Urinary bladder (tissue), 4 donors: ENCODE results near the gene BLID. TPM values are rescaled to one million over a fixed set of nuclear protein-coding genes. Genes with fewer than 3 reads are reported as not detected.

Experiments
- DNase-seq: peaks from one replicate; pipeline ENCODE4 v3.0.0-alpha.2; 2015; ENCODE audit errors: extremely low spot score
- H3K27ac ChIP-seq: one replicate; pipeline ENCODE4 v1.5.1; 2013; ENCODE audit warnings: low read depth, mild to moderate bottlenecking, moderate library complexity
- H3K36me3 ChIP-seq: one replicate; pipeline ENCODE4 v1.6.1; 2013; ENCODE audit warnings: mild to moderate bottlenecking, moderate library complexity; ENCODE audit not compliant: insufficient read depth
- H3K4me1 ChIP-seq: one replicate; pipeline ENCODE4 v1.6.1; 2013; ENCODE audit warnings: mild to moderate bottlenecking, moderate library complexity; ENCODE audit not compliant: insufficient read depth
- H3K4me3 ChIP-seq: one replicate; pipeline ENCODE4 v1.5.1; 2013; ENCODE audit warnings: low read depth, low read length
- WGBS: extraction: QIAGEN DNeasy Blood & Tissue Kit; methylation state at CpG from one replicate; pipeline ENCODE4 v1.1.7; 2013; 5-methylcytosine and 5-hydroxymethylcytosine counted together
- polyA plus RNA-seq: library from polyadenylated mRNA; stranded (reverse); fragments of 200-250 nt; gene quantifications from one replicate; pipeline ENCODE4 v1.2.3, GENCODE V29; 2013
- total RNA-seq: library from RNA; depleted of rRNA; stranded (reverse); fragments of >200 nt; gene quantifications from one replicate; pipeline ENCODE4 v1.2.3, GENCODE V29; 2014
- donor health status: healthy with polysubstance abuse.
- donor health status: healthy.

Gene BLID
- total and polyA plus RNA-seq, 2 donors = 15.6 TPM; not detected in 1

- no peak for DNase-seq
- WGBS = 37% methylated on average over 3 of the region's 3 CpGs
- H3K4me1 ChIP-seq = no peaks in the 10 kb centered on the region
- no peak overlapping the region for H3K27ac ChIP-seq
- H3K4me3 ChIP-seq = no peak overlapping the region
- H3K36me3 ChIP-seq = no peaks in the 10 kb centered on the region
Measured at GRCh38 chr11:122107566-122107965, 8.4 kb downstream of the BLID start.

DNA sequence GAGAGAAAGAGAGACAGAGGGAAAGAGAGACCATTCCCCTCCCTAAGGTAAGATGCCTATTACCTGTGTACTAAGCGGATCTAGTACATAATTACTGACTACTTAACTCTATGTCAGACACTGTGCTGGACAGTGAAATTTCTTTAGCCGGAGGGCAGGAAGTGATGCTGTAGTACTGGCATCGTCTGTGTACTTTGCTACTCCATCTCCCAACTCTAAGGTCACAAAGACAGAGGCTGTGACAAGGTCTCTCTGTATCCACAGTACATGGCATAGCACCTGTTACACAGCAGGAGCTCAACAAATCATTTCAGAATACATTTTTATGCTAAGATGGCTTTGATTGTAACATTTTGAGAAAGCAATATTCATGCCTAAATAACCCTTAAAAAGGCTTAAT lies 9.0 kb downstream of the BLID start:
- WGBS = 81% methylated on average over 3 of the region's 3 CpGs
- H3K27ac ChIP-seq = no peak overlapping the region

GRCh38 chr11:122105044-122105758 lies 10.8 kb downstream of the BLID start:
- Histone ChIP-seq H3K4me3 (no peak overlapping the region), H3K27ac (no peak overlapping the region), H3K4me1 (no peaks in the 10 kb centered on the region), H3K36me3 (no peaks in the 10 kb centered on the region)
- DNase-seq = no peak
- 70% methylated on average over 8 of the region's 8 CpGs for WGBS

More for the DNA sequence above, 9.0 kb downstream of the BLID start:
- Histone ChIP-seq H3K4me1 (no peaks in the 10 kb centered on the region), H3K4me3 (no peak overlapping the region), H3K36me3 (no peaks in the 10 kb centered on the region)
- no peak for DNase-seq

DNA sequence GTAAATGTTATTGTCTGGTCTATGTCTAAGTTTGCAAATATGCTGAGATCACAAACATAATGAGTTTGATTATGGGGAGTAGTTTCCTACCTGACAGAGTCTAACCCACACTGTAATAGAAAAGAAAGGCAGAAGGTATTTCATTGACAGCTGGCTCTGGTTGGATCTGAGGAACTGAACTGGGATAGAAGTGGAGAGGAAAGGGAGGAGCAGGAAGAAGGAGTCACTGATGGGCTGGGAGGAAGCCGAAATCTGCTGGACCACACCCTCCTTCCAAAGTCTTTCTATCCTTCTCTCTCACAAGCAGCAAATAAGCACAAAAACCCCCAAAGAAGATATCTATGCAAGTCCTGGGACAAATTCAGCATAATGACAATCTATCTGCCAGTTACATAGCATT lies 11.7 kb downstream of the BLID start:
- Histone ChIP-seq H3K4me1 (no peaks in the 10 kb centered on the region), H3K27ac (no peak overlapping the region), H3K4me3 (no peak overlapping the region), H3K36me3 (no peaks in the 10 kb centered on the region)
- 61% methylated on average over 1 of the region's 1 CpG for WGBS
- DNase-seq = no peak

DNA sequence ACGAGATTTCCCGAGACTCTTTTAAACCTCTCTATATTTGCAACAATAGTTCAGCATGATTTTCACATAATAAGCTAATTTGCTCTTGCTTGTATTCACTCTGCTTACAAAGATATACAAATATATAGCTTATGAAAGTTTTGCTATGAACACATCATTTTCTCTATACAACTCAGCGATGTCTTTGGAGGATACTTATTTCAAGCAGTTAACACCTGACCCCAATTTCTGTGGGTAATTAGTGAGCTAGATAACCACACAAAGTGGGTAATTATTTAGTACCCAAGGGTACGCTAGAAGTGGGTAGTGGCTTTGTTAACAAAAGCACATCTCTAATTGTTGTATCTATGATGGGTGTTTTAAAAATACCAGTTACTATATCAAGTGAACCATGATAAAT lies 12.3 kb downstream of the BLID start:
- DNase-seq = no peak
- WGBS = 83% methylated on average over 4 of the region's 4 CpGs
- Histone ChIP-seq H3K36me3 (no peaks in the 10 kb centered on the region), H3K27ac (no peak overlapping the region), H3K4me1 (no peaks in the 10 kb centered on the region), H3K4me3 (no peak overlapping the region)

- no peak overlapping the region for H3K27ac ChIP-seq
- 83% methylated on average over 6 of the region's 6 CpGs for whole genome bisulfite sequencing
- no peak overlapping the region for H3K4me3 ChIP-seq
- DNase-seq = no peak
- H3K36me3 ChIP-seq = no peaks in the 10 kb centered on the region
- no peaks in the 10 kb centered on the region for H3K4me1 ChIP-seq
Measured at GRCh38 chr11:122103321-122103720, 12.7 kb downstream of the BLID start.

DNA sequence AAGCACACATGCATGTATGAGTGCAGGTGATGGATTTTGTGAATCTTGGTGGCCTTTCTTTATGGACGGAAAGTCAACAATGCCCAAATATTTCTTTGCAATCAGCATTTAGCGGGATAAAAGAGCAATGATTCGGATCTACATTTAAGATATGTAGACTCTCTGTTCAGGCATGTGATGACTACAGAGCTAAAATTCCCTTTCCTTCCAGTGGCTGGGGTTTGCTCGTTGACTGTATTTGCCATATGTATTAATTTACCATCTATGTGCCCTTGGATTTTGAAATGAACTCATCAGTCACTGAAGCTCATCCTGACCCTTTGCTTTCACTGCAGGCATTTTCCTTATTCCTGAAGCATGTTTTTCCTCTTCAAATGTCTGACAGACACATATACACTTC lies 13.6 kb downstream of the BLID start:
- DNase-seq = no peak
- H3K36me3 ChIP-seq = no peaks in the 10 kb centered on the region
- H3K4me3 ChIP-seq = no peak overlapping the region
- WGBS = 59% methylated on average over 4 of the region's 4 CpGs
- H3K4me1 ChIP-seq = no peaks in the 10 kb centered on the region
- H3K27ac ChIP-seq = no peak overlapping the region

DNA sequence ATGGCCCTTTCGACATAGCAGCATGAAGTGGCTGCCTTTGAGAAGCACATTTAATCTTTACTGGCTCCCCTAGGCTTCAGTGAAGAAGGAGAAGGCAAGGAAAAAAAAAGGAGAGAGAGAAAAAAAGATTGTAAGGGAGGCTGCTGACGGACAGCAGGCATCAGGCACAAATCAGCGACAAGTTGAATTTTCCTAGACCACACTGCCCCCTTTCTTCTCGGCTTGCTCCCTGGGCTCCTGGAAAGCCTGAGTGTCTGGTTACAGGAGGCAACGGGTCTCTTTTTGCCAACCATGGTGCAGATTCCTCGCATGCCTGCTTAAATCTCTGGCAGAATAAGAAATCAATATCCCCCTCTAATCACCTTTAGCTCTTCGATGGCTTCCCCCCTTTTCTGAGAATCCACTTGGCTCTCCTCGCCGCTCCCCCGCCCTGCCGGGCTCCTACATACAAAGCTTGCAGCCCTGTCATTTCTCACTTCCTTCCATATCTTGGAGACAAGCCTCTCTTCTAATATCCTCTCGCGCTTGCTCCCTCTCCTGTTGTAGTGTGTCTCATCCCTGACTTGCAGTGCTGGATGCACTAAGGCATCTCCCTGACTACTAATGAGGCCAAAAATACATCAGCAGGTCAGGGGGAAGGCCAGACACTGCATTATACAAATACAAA lies 14.3 kb downstream of the BLID start:
- Histone ChIP-seq H3K4me3 (peak overlapping the region; percentile 62), H3K27ac (no peak overlapping the region), H3K4me1 (no peaks in the 10 kb centered on the region), H3K36me3 (no peaks in the 10 kb centered on the region)
- peak; percentile 91 for DNase-seq
- WGBS = 2% methylated on average over 13 of the region's 13 CpGs

- no peak for DNase-seq
- Histone ChIP-seq H3K36me3 (no peaks in the 10 kb centered on the region), H3K4me3 (peak overlapping the region; percentile 62), H3K27ac (peak overlapping the region; percentile 61), H3K4me1 (no peaks in the 10 kb centered on the region)
- 13% methylated on average over 11 of the region's 11 CpGs for WGBS
Measured at GRCh38 chr11:122100756-122101080, 15.3 kb downstream of the BLID start.

- peak; percentile 79 for DNase-seq
- peak overlapping the region; percentile 83 for H3K27ac ChIP-seq
- no peaks in the 10 kb centered on the region for H3K36me3 ChIP-seq
- H3K4me1 ChIP-seq = no peaks in the 10 kb centered on the region
- 8% methylated on average over 27 of the region's 27 CpGs for WGBS
- peak overlapping the region; percentile 62 for H3K4me3 ChIP-seq
Measured at GRCh38 chr11:122100037-122100755, 15.8 kb downstream of the BLID start.

- WGBS = 20% methylated on average over 13 of the region's 13 CpGs
- peak overlapping the region; percentile 83 for H3K27ac ChIP-seq
- peak overlapping the region; percentile 62 for H3K4me3 ChIP-seq
- H3K4me1 ChIP-seq = no peaks in the 10 kb centered on the region
- H3K36me3 ChIP-seq = no peaks in the 10 kb centered on the region
- peak; percentile 59 for DNase-seq
Measured at GRCh38 chr11:122099374-122100036, 16.5 kb downstream of the BLID start.

DNA sequence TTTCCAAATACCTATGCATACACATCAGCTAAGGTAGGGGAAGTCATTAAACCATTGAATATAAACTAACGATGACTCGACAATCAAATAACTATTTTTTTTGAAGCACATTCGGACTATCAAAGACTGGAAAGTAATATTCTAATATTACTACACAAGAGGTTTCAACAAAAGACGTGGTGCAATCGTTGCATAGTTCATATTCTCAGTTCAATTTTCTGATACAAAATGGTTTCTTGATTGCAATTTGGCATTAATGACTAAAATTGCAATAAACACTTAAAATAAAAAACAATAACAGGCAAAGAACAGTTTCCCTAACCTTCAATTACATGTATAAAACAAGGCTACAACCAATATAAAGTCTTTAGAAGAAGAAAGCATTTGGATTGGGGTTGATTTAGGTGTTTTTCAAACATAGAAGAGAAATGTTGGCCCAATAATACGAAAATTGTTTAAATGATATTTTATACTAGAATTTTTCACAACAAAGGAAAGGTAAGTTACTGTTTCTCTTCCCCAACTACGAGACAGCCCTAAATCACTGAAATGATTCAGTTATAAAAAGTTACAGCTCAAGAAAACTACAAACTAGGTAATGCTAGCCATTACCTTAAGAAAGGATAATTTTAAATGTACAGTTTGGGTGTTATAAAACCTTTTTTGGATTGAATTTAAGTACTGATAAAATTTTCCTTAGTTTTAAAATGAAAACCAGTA lies 17.6 kb downstream of the BLID start:
- DNase-seq = no peak
- peak overlapping the region; percentile 83 for H3K27ac ChIP-seq
- no peaks in the 10 kb centered on the region for H3K4me1 ChIP-seq
- H3K36me3 ChIP-seq = no peaks in the 10 kb centered on the region
- H3K4me3 ChIP-seq = no peak overlapping the region
- WGBS = 26% methylated on average over 7 of the region's 7 CpGs

DNA sequence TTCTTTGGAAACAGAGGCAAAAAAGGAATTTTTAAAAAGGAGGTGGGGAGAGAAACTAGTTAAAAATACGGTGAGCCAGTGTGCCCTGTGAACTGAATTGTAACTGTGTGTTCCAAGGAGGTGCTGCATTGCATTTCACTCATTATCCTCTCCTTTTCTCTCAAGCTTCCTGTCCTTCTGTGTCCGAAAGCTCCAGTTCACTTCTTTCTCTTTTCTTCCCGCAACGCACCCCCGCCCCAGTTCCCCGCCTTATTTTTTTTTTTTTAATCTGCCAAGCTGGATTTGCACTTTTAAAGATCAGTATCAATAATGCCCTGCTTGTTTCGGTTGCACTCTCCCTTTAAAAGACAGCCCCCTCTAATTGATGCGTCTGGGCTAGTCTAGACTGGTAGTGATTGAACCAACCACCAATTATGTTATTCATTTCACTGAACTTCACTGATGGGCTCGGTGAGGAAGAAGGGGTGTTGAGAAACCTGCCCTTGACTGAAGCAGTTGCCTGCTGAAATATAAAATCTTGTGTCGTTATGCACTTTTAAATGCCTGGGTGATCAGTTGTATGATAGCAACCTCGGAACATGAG lies 18.5 kb downstream of the BLID start:
- Histone ChIP-seq H3K4me3 (peak overlapping the region; percentile 39), H3K27ac (peak overlapping the region; percentile 60), H3K4me1 (no peaks in the 10 kb centered on the region), H3K36me3 (no peaks in the 10 kb centered on the region)
- DNase-seq = peak; percentile 74
- 19% methylated on average over 11 of the region's 11 CpGs for WGBS
